Ishikawa (cell line): Measurements from ENCODE around the gene DNAJB2.

Experiments
- CEBPB ChIP-seq: IDR thresholded peaks from 2 replicates; pipeline ENCODE4 v1.6.1; 2012
- CREB1 ChIP-seq: IDR thresholded peaks from 2 replicates; pipeline ENCODE4 v1.6.1; 2012; ENCODE audit warnings: low read depth
- EGR1 ChIP-seq: IDR thresholded peaks from 2 replicates; pipeline ENCODE4 v1.6.1; 2012
- EP300 ChIP-seq: IDR thresholded peaks from 2 replicates; pipeline ENCODE4 v1.6.1; 2012; ENCODE audit warnings: borderline replicate concordance
- FOXM1 ChIP-seq: IDR thresholded peaks from 2 replicates; pipeline ENCODE4 v1.6.1; 2012; ENCODE audit warnings: low read depth, borderline replicate concordance
- MAX ChIP-seq: IDR thresholded peaks from 2 replicates; pipeline ENCODE4 v1.6.1; 2012
- NFIC ChIP-seq: IDR thresholded peaks from 2 replicates; pipeline ENCODE4 v1.6.1; 2012
- RAD21 ChIP-seq: IDR thresholded peaks from 2 replicates; pipeline ENCODE4 v1.6.1; 2012; ENCODE audit warnings: low read depth
- REST ChIP-seq: IDR thresholded peaks from 2 replicates; pipeline ENCODE4 v1.6.1; 2012; ENCODE audit warnings: low read depth, mild to moderate bottlenecking
- TAF1 ChIP-seq: IDR thresholded peaks from 2 replicates; pipeline ENCODE4 v1.6.1; 2012; ENCODE audit warnings: low read depth, mild to moderate bottlenecking
- TCF12 ChIP-seq: IDR thresholded peaks from 2 replicates; pipeline ENCODE4 v1.6.1; 2012; ENCODE audit warnings: low read depth
- TEAD4 ChIP-seq: IDR thresholded peaks from 2 replicates; pipeline ENCODE4 v1.6.1; 2012
- USF1 ChIP-seq: IDR thresholded peaks from 2 replicates; pipeline ENCODE4 v1.6.1; 2012
- YY1 ChIP-seq: IDR thresholded peaks from 2 replicates; pipeline ENCODE4 v1.6.1; 2012; ENCODE audit warnings: low read depth
- ZBTB7A ChIP-seq: IDR thresholded peaks from 2 replicates; pipeline ENCODE4 v1.6.1; 2012; ENCODE audit warnings: low read depth

The DNAJB2 gene

DNA sequence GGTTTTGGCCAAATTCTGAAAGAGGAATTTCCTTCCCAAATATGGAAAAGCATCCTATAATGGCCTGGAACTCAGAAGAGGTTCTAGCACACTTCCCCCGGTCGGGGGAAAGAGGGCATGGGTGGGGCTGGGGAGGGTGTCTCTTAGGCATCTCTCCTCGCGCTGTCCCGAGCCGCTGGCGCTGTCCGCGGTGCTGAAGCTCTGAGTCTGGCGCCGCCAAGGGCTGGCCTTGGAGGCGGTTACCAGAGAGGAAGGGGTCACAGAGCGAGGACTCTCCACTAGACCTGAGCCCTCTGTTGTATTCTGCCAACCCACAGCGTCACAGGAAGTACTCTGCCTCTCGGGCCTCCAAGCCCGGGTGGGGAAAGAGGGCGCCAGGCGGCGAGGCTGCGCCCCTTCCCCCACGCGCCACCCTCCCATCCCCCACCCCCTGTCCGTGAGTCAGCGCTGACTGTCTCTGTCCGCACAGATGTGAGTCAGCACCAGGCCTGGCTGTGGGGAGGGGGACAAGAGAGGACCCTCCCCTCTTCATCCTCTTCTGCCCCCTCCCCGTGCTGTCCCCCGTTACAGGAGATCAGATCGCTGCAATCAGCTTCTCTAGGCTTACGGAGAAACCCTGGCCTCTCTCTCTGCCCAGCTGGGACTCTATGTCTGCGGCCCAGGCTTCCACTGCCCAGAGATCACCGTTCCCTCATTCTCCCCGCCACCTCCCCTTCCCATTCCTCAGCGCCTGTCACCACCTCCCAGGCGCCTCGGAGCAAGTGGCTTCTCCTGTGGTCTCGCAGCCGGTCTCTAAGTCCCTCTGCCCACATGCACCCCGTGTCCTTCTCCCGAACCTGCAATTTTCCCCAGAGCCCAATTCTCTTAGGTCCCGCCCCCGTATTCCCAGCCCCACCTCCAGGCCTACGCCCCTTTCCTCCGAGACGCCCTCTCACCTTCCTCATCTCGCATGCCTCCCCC is 29.3 kb downstream of the DNAJB2 start:
- TF ChIP-seq MAX (0 out of 2 replicates have a peak, but pooled peaks have one; percentile 31), YY1 (no peak), CEBPB (no peak), REST (peak; percentile 99), TEAD4 (no peak), NFIC (peak; percentile 17; the same call in 1 of the 2 replicates), FOXM1 (no peak), ZBTB7A (peak; percentile 46; the same call in 1 of the 2 replicates)

DNA sequence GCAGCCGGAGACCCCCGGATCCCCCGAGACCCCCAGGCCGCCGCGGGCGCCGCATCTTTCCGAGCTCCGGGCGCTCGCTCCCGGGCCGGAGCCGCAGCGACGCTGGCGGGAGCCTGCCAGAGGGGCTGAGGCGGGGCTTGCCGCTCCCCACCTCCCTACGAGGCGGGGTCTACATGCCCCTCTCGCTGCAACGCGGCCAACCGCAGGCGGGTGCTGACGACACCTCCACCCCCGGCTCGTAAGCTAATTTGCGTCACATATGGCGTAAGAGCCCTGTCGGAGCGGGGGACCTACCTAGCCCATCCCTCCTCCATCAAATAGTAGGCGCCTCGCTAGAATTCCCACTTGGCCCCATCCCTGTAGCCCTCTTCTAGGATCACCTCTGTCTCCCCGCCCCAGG is 30.1 kb downstream of the DNAJB2 start, which contains the start of gene PTPRN:
TSS of gene PTPRN (minus strand) at position 124 of the 400 bp plus-strand sequence. CDS start at position 55, 69 bp downstream.
- TF ChIP-seq RAD21 (no peak), YY1 (no peak), EP300 (no peak), CREB1 (no peak), TAF1 (no peak), ZBTB7A (no peak), FOXM1 (no peak), MAX (no peak), CEBPB (no peak), REST (no peak), TCF12 (no peak), TEAD4 (no peak), USF1 (no peak), NFIC (no peak), EGR1 (no peak)

- TF ChIP-seq REST (no peak), TAF1 (no peak), TEAD4 (no peak), FOXM1 (no peak), MAX (no peak), CEBPB (no peak), EP300 (no peak), CREB1 (no peak), NFIC (no peak), TCF12 (no peak), ZBTB7A (no peak), USF1 (no peak), EGR1 (no peak), YY1 (no peak), RAD21 (no peak)
Measured at GRCh38 chr2:219314804-219315468, 35.8 kb downstream of the DNAJB2 start.
